Neural progenitor cell (in vitro differentiated cells): ENCODE results near the gene PREX1.

Source experiments
- CTCF ChIP-seq: fragments of 200-600 bp; sonication (generic); IDR thresholded peaks from 2 replicates; pipeline ENCODE4 v1.5.1; 2017; ENCODE audit warnings: antibody characterized with exemption, mild to moderate bottlenecking
- EZH2 ChIP-seq: fragments of 200-600 bp; sonication (generic); IDR thresholded peaks from 2 replicates; pipeline ENCODE4 v1.6.1; 2017; ENCODE audit warnings: antibody characterized with exemption, mild to moderate bottlenecking, moderate library complexity

DNA sequence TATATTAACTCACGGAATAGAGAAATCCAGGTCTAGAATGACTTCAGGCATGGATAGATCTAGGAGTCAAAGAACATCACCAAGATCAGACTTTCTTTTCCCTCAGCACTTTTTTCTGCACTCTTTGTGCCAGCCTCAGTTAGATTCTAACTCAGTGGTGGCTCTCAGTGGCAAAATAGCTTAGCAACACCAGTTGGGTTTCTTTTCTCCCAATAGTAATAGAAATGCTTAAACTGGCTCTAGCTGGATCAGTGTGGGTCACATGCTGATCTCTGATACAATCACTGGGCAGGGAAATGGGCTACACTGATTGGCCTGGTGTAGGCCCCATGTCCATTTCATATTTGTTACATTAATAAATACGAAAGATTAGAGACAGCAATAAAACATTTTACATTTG is 49.5 kb upstream of the PREX1 start:
- no peak for TF ChIP-seq CTCF
- no peak for TF ChIP-seq EZH2
